Central memory CD4-positive, alpha-beta T cell (primary cell): ENCODE measurements around the gene LRRC23.
A peak's percentile ranks its signal among the peaks of the same experiment; 100 is the strongest.
"Not testable (repeated sequence)": the region's sequence is repeated elsewhere in the genome, so short reads cannot be mapped to it uniquely, and the experiment has no call there.

Source experiments
- DNase-seq: peaks from one replicate; pipeline ENCODE4 v3.0.0; 2022

Gene LRRC23

GRCh38 chr12:6908141-6908540 lies 3.5 kb downstream of the LRRC23 start:
- not testable (repeated sequence) for DNase-seq

- DNase-seq = no peak
Observed at GRCh38 chr12:6909421-6910145, 5.0 kb downstream of the LRRC23 start.

- no peak for DNase-seq
Observed at GRCh38 chr12:6912164-6912935, 7.7 kb downstream of the LRRC23 start.

GRCh38 chr12:6914246-6914946 lies 9.8 kb downstream of the LRRC23 start, which contains the start of gene ENO2:
Gene ENO2, plus strand, starts transcription at chr12:6914580. Its CDS starts 1,253 bp downstream, at chr12:6915833.
- DNase-seq = peak; percentile 87

GRCh38 chr12:6914947-6915788 lies 10.5 kb downstream of the LRRC23 start:
- no peak for DNase-seq

GRCh38 chr12:6915789-6916285 lies 11.2 kb downstream of the LRRC23 start:
- DNase-seq = no peak

- DNase-seq = no peak
Observed at GRCh38 chr12:6916426-6917200, 12.0 kb downstream of the LRRC23 start.

- DNase-seq = no peak
Observed at GRCh38 chr12:6917491-6918231, 13.0 kb downstream of the LRRC23 start.

- DNase-seq = no peak
Observed at GRCh38 chr12:6919588-6919987, 15.0 kb downstream of the LRRC23 start.

- no peak for DNase-seq
Observed at GRCh38 chr12:6921539-6921938, 16.9 kb downstream of the LRRC23 start.

GRCh38 chr12:6921996-6922946 lies 17.6 kb downstream of the LRRC23 start:
- no peak for DNase-seq

GRCh38 chr12:6923003-6923732 lies 18.5 kb downstream of the LRRC23 start:
- DNase-seq = no peak

GRCh38 chr12:6923851-6924250 lies 19.2 kb downstream of the LRRC23 start:
- no peak for DNase-seq

GRCh38 chr12:6925239-6925539 lies 20.6 kb downstream of the LRRC23 start:
- no peak for DNase-seq

GRCh38 chr12:6925540-6926279 lies 21.1 kb downstream of the LRRC23 start:
- DNase-seq = no peak

- DNase-seq = peak; percentile 36
Observed at GRCh38 chr12:6927379-6928021, 22.9 kb downstream of the LRRC23 start, which contains the start of gene ATN1. Gene ATN1, plus strand, starts transcription at chr12:6927959. Its CDS starts 6,043 bp downstream, at chr12:6934002.

- no peak for DNase-seq
Observed at GRCh38 chr12:6928022-6928702, 23.5 kb downstream of the LRRC23 start.
